Mesenteric fat pad (tissue), 1 donor: ENCODE measurements around the gene FLNA. TPM values are rescaled to one million over a fixed set of nuclear protein-coding genes. Genes with fewer than 3 reads are reported as not detected.
"Not testable (repeated sequence)": the region's sequence is repeated elsewhere in the genome, so short reads cannot be mapped to it uniquely, and the experiment has no call there.

Experiments
- DNase-seq: peaks from one replicate; pipeline ENCODE4 v3.0.0-alpha.2; 2020; ENCODE audit warnings: low spot score
- total RNA-seq: library from RNA; stranded (reverse); fragmentation: NEBNext Ultra II Directional; extraction: Animal tissue kit (Norgen Biotek cat#: 25700); gene quantifications from one replicate; pipeline ENCODE4 v1.2.1, GENCODE V29; 2021
- donor health status: DM: yes; HTN: yes; CAD: no.

FLNA gene
- total RNA-seq, 1 donor from 2014 or later, result 1,133 TPM

- DNase-seq, result peak; percentile 94
These were observed 24.5 kb upstream of the FLNA start for GRCh38 chrX:154398668-154399526.

GRCh38 chrX:154397888-154398667, 23.6 kb upstream of the FLNA start, which contains the start of gene RPL10:
Gene RPL10 (plus strand): TSS chrX:154398377. CDS start chrX:154398520, 143 bp downstream.
- peak; percentile 97 for DNase-seq

GRCh38 chrX:154396973-154397887, 22.8 kb upstream of the FLNA start:
- DNase-seq, result no peak

DNA sequence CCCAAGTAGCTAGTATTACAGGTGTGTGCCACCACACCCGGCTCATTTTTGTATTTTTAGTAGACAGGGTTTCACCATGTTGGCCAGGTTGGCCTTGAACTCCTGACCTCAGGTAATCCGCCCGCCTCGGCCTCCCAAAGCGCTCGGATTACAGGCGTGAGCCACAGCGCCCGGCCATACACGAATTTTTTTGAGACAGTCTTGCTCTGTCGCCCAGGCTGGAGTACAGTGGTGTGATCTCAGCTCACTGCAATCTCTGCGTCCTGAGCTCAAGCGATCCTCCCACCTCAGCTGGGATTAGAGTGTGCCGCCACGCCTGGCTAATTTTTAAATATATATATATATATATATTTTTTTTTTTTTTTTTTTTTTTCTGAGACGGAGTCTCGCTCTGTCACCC, 21.9 kb upstream of the FLNA start:
- not testable (repeated sequence) for DNase-seq

- not testable (repeated sequence) for DNase-seq
These were observed 15.6 kb upstream of the FLNA start for GRCh38 chrX:154389812-154390747.

DNA sequence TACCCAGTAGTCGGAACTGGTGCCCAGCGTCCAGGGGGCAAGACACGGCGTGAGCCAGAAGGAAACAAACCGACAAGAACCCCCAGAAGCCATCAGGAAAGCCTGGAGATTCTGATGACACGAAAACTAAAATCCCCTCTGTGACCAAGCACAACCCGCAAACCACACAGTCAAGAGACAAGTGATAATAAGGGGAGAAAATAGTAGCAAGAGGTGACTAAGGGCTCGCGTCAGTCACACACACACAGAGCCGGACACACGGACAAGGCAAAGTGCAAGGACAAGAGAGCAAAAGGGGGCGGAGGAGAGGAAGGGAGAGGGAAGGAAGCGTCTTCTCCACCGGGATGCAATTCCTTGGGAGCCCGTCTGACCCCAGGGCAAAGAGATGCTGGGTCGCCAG, 14.2 kb upstream of the FLNA start:
- not testable (repeated sequence) for DNase-seq

DNA sequence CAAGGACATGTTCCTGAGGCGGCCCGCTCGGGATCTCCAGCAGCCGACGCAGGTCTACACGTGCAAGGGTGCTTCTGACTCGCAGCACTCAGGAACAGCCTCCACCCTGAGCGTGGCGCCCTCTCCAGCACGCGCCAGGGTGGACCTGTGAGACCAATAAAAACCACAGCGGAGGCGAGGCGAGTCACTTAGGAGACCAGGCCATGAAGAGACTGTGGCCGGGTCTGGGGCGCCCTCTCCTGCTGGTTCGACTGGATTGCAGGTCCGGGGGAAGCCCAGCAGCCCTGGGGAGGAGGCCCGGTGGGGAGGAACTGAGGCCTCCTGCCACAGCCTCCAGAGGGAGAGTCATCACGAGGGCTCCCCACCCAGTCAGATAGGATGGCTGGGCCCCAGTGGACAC, 13.7 kb upstream of the FLNA start:
- not testable (repeated sequence) for DNase-seq

- no peak for DNase-seq
These were observed 10.0 kb upstream of the FLNA start for GRCh38 chrX:154384284-154384892.

GRCh38 chrX:154383359-154384283, 9.2 kb upstream of the FLNA start:
- no peak for DNase-seq

DNA sequence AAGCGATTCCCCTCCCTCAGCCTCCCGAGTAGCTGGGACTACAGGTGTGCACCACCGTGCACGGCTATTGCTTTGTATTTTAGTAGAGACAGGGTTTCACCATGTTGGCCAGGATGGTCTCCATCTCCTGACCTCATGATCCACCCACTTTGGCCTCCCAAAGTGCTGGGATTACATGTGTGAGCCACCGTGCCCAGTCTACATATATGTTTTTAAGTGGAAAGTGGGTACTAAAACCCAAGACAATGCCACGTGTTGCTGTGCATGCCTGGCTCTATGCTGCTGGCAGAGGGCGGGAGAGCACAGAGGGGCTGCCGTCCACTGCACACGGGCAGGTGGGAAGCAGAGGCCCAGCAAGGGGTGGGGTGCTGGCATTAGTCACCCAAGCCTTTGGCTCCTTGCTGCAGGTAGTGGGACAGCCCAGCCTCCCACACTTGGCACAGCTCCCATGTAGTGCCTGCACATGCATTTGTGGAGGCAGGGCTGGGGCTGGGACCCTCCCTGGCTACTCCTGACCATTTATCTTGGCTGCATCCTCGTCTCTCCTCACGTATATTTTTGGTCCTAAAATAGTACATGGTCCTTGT, 8.1 kb upstream of the FLNA start:
- no peak for DNase-seq

DNA sequence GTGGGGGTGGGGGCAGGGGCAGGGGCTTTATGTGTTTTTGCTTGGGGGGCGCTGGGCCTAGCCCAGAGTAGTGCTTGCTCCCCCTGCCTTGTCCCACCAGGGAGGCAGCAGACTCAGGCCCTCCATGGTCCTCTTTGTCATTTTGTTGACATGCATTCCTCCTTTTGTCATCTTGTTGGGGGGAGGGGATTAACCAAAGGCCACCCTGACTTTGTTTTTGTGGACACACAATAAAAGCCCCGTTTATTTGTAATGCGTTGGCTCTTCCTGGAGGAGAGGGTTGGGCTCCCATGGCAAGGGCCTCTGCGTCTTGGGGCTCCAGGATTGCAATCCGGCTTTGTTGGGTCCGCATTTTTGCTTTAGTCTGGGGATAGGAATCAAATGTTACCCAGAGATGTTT, 6.8 kb upstream of the FLNA start:
- DNase-seq, result no peak

GRCh38 chrX:154380787-154381186, 6.4 kb upstream of the FLNA start:
- DNase-seq, result no peak

DNA sequence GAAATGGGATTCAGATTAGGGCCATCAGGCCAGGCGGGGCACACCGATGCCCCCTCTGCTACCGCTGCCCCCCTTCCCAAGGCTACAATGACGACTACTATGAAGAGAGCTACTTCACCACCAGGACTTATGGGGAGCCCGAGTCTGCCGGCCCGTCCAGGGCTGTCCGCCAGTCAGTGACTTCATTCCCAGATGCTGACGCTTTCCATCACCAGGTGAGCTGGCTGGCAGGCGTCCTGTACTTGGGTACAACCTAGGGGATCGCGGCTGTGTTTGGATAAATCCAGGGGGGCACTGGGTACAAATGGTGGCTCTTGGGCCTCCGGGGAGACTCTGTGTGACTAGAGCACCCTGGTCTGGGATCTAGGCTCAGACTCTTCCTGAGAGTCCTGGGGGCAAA, 5.7 kb upstream of the FLNA start:
- no peak for DNase-seq

DNA sequence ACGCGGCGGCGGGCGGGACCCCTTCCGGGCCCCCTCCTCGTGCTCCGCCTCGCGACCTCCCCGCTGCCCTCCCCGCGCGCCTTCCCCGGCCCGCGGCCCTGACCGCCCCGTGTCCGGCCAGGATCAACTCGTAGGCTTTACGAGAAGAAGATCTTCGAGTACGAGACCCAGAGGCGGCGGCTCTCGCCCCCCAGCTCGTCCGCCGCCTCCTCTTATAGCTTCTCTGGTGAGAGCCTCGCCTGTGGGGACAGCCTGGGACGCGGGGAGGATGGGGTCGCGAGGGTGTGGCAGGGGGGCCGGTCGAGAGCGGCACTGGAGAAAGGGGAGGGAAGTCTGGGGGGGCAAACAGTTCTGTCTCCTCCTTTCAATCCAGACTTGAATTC, 5.1 kb upstream of the FLNA start:
- no peak for DNase-seq

DNA sequence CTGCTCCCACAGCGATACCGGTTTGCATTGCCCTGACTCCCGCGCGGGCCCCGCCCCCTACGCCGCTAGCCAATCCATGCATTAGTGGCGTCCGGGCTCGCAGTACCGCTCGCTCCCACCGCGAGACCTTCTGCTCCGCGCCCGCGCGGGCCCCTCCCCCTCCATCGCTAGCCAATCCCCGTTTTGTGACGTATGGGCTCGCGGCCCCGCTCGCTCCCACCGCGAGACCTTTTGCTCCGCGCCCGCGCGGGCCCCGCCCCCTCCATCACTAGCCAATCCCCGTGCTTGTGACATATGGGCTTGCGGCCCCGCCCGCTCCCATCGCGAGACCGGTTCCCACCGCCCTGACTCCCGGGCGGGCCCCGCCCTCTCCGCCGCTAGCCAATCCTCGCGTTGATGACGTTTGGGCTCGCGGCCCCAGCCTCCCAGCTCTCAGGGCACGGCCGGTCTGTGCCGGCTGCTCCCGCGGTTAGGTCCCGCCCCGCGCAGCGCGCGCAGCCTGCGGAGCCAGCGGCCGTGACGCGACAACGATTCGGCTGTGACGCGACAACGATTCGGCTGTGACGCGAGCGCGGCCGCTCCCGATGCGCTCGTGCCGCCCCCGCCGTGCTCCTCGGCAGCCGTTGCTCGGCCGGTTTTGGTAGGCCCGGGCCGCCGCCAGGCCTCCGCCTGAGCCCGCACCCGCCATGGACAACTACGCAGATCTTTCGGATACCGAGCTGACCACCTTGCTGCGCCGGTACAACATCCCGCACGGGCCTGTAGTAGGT, 4.5 kb upstream of the FLNA start, which contains the start of gene EMD:
EMD (plus strand) TSS at position 497 of the 770 bp plus-strand sequence; CDS start at position 687, 190 bp downstream.
- DNase-seq, result peak; percentile 97

DNA sequence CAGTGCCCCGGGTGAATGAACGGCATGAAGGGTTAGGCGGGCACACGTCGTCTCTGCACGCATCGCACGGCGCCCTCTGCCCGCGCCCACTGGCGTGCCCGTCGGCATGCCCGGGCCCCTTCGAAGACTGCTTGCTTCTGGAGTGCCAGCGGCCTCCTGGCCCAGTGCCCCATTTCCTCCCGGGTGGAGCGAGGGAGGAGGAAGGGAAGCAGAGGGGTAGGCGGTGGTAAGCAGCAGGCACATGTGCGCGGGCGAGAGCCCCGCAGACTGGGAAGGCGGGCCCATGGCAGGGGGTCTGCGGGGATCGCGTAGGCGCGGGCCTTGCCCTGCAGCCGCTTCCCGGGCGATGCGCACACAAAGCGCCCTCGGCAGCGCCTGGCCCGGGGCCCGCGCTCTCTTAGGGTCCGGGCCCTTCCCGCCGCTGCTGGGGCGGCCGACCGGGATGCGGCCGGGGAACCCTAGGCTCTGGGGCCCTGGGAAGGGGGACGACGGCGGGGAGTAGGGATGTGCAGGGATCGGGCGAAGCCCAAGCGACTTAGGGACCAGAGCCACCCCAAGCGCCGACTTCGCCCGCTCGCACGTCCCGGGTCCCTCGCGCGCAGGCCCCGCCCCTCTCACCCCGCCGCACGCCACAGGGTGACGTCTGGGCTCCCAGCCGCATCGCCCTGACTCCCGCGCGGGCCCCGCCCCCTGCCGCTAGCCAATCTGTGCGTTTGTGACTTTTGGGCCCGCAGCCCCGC, 3.8 kb upstream of the FLNA start:
- DNase-seq, result no peak

GRCh38 chrX:154376774-154377173, 2.3 kb upstream of the FLNA start:
- DNase-seq, result no peak
